Aorta (tissue), 5 donors: Measurements from ENCODE around the gene SLC6A9. TPM values are rescaled to one million over a fixed set of nuclear protein-coding genes. Genes with fewer than 3 reads are reported as not detected.

Experiments
- ATAC-seq: fragments of 200-7000 bp; cut with Tn5 transposase; one replicate; pipeline ENCODE4 v1.9.1; 2022; ENCODE audit warnings: moderate library complexity; ENCODE audit not compliant: low FRiP score
- DNase-seq, 2 donors: peaks; one replicate each; pipeline ENCODE4 v3.0.0-alpha.2; 2020
- H3K27ac ChIP-seq, 2 donors: one replicate each; pipeline ENCODE4 v1.5.1; 2013; ENCODE audit warnings: low read length in 2 of 2, mild to moderate bottlenecking in 2 of 2, moderate library complexity in 2 of 2, control low read depth in 1 of 2, inconsistent platforms in 1 of 2, low read depth in 1 of 2
- H3K27me3 ChIP-seq, 2 donors: one replicate each; pipeline ENCODE4 v1.6.1; 2013; ENCODE audit warnings: control low read depth in 1 of 2, low read length in 1 of 2, mild to moderate bottlenecking in 1 of 2, moderate library complexity in 1 of 2; ENCODE audit not compliant: insufficient read depth in 2 of 2, control insufficient read depth in 1 of 2
- H3K36me3 ChIP-seq, 2 donors: one replicate each; pipeline ENCODE4 v1.6.1; 2013; ENCODE audit warnings: control low read depth in 1 of 2, low read length in 1 of 2, mild to moderate bottlenecking in 1 of 2; ENCODE audit not compliant: insufficient read depth in 2 of 2, control insufficient read depth in 1 of 2
- H3K4me1 ChIP-seq, 2 donors: one replicate each; pipeline ENCODE4 v1.6.1; 2013; ENCODE audit warnings: low read length in 2 of 2, control low read depth in 1 of 2, mild to moderate bottlenecking in 1 of 2, moderate library complexity in 1 of 2; ENCODE audit not compliant: insufficient read depth in 2 of 2, control insufficient read depth in 1 of 2
- H3K4me3 ChIP-seq, 2 donors: one replicate each; pipeline ENCODE4 v1.5.1; 2013; ENCODE audit warnings: low read length in 2 of 2, control low read depth in 1 of 2, mild to moderate bottlenecking in 1 of 2
- H3K9me3 ChIP-seq: one replicate; pipeline ENCODE4 v1.6.1; 2013; ENCODE audit warnings: mild to moderate bottlenecking, low read length; ENCODE audit not compliant: control insufficient read depth
- WGBS, 2 donors: extraction: QIAGEN DNeasy Blood & Tissue Kit; methylation state at CpG; one replicate each; pipeline ENCODE4 v1.1.7; 2013; 5-methylcytosine and 5-hydroxymethylcytosine counted together
- intact Hi-C, 2 donors: fragments of 100-400 bp; cut with DNase I; formaldehyde crosslinking; loops; one replicate each; pipeline versions ENCODE4 v1.14.2 to v1.15.0; 2022
- polyA plus RNA-seq, 2 donors: library from polyadenylated mRNA; stranded (reverse); fragments of 200-250 nt; gene quantifications; one replicate each; pipeline ENCODE4 v1.2.3, GENCODE V29; 2013
- total RNA-seq, 2 donors: library from RNA; stranded (reverse); fragmentation: NEBNext Ultra II Directional; extraction: Animal tissue kit (Norgen Biotek cat#: 25700); gene quantifications; one replicate each; pipeline ENCODE4 v1.2.1, GENCODE V29; 2021
- donor health status: healthy with polysubstance abuse.
- donor health status: Bipolar disorder and iron deficiency.
- donor health status: DM: no; HTN: no; CAD: no.
- donor health status: DM: no; HTN: no; CAD: no.
- donor health status: DM: yes; HTN: yes; CAD: no.

Gene SLC6A9
- total and polyA plus RNA-seq, 4 donors: 1.3 to 18.9 (median 6.5) TPM

- Histone ChIP-seq H3K9me3 (no peaks in the 10 kb centered on the region), H3K36me3 (peaks cover 0 to 23% of the 10 kb centered on the region in 2 donors), H3K27me3 (no peaks in the 10 kb centered on the region), H3K4me1 (no peaks in the 10 kb centered on the region), H3K4me3 (no peak overlapping the region), H3K27ac (no peak overlapping the region)
- ATAC-seq: no peak
- intact Hi-C loops: no loop called here
- no peak for DNase-seq
- WGBS, 2 donors: 91 to 92% methylated on average over 8 of the region's 8 CpGs
Observed at GRCh38 chr1:43960798-43961197, 70.5 kb downstream of the SLC6A9 start.

DNA sequence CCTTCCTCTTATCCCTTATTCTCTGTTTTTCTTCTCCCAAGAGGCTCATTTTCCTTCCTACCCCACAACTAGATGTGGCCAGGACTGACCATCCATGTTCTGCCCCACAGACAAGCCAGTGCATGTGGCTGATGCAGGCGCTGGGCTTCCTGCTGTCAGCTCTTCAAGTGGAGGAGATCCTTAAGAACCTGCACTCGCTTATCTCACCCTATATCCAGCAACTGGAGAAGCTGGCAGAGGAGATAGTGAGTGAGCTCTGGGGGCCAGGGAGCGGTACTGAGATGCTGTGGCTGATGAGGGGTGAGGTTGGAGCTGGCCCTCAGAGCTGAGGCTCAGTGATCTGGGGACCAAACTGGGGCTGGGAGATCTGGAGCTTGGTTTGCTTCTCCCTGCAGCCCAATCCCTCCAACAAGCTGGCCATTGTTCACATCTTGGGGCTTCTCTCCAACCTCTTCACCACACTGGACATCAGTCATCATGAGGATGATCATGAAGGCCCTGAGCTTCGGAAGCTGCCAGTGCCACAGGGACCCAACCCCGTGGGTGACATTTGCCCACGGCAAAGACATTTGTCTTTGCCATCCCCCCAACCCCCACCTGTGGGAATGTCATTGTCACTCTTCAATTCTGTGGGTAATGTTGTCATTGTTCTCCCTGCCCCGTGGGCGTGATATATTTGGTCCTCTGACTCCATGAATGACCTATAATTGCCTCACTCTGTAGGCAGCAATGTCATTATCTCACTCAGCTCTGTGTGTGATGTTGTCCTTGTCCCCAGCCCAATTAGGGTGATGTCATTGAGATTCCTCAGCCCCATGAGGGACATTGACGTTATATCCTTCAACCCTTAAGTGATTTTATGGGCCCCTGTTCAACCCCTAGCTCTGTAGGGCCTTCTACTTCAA lies 72.7 kb downstream of the SLC6A9 start:
- no peak for ATAC-seq
- Histone ChIP-seq H3K27ac (no peak overlapping the region), H3K4me1 (no peaks in the 10 kb centered on the region), H3K36me3 (peaks cover 0 to 21% of the 10 kb centered on the region in 2 donors), H3K4me3 (no peak overlapping the region), H3K9me3 (no peaks in the 10 kb centered on the region), H3K27me3 (no peaks in the 10 kb centered on the region)
- no peak for DNase-seq
- intact Hi-C loops: no loop called here
- 79% methylated on average over 9 of the region's 9 CpGs for WGBS, 2 donors

DNA sequence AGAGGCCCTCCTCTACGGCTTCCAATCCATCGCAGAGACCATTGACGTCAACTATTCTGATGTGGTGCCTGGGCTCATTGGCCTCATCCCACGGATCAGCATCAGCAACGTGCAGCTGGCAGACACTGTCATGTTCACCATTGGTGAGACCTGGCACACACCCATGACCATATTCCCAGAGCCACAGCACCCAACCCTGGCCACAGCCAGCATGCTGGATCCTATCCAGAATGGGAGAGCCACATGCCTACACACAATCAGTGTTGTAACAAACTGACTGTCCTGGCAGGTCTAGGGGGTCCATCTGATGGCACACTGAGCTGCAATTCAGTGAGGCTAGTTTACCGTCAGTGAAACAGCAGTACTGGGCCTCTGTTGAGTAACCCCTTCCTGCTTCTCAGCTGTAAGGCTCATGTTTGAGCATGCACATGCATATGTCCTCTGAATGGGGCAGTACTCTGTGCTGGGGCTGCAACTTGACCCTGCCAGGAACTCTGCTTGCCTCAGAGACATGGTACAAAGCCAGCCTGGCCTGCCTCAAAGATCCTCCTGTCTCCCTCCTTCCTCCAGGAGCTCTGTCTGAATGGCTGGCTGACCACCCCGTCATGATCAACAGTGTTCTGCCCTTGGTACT lies 73.7 kb downstream of the SLC6A9 start:
- no peak overlapping the region for H3K4me3 ChIP-seq
- H3K9me3 ChIP-seq: no peaks in the 10 kb centered on the region
- ATAC-seq: no peak
- 83 to 85% methylated on average over 7 of the region's 7 CpGs for WGBS, 2 donors
- no peaks in the 10 kb centered on the region for H3K27me3 ChIP-seq
- H3K36me3 ChIP-seq: peaks cover 0 to 19% of the 10 kb centered on the region in 2 donors
- intact Hi-C loops: no loop called here
- H3K4me1 ChIP-seq: no peaks in the 10 kb centered on the region
- no peak for DNase-seq
- H3K27ac ChIP-seq: no peak overlapping the region

DNA sequence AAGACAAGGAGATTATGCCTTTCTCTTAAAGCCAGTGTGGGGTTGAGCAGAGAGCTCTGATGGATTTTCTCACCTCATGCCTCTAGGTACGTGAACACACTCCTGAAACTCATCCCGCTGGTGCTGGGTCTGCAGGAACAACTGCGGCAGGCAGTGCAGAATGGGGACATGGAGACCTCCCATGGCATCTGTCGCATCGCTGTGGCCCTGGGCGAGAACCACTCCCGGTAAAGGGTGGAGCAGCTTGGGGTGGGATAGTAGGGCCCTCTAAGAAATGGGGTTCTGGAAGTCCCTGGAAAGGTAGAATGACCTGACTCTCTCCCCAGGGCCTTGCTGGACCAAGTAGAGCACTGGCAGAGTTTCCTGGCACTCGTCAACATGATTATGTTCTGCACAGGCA lies 75.0 kb downstream of the SLC6A9 start:
- H3K36me3 ChIP-seq: peaks cover 0 to 19% of the 10 kb centered on the region in 2 donors
- H3K27ac ChIP-seq: no peak overlapping the region
- intact Hi-C loops: no loop called here
- H3K27me3 ChIP-seq: no peaks in the 10 kb centered on the region
- DNase-seq (no peak), ATAC-seq (no peak)
- no peaks in the 10 kb centered on the region for H3K4me1 ChIP-seq
- WGBS, 2 donors: 94 to 95% methylated on average over 8 of the region's 8 CpGs
- H3K4me3 ChIP-seq: no peak overlapping the region
- H3K9me3 ChIP-seq: no peaks in the 10 kb centered on the region

GRCh38 chr1:43954036-43954435 lies 77.2 kb downstream of the SLC6A9 start:
- DNase-seq (no peak), ATAC-seq (no peak)
- Histone ChIP-seq H3K27me3 (no peaks in the 10 kb centered on the region), H3K9me3 (no peaks in the 10 kb centered on the region), H3K4me1 (no peaks in the 10 kb centered on the region), H3K4me3 (no peak overlapping the region), H3K36me3 (peaks cover 0 to 13% of the 10 kb centered on the region in 2 donors), H3K27ac (no peak overlapping the region)
- intact Hi-C loops: no loop called here
- 95% methylated on average over 5 of the region's 5 CpGs for WGBS, 2 donors

GRCh38 chr1:43953361-43953760 lies 77.9 kb downstream of the SLC6A9 start:
- Histone ChIP-seq H3K27me3 (no peaks in the 10 kb centered on the region), H3K4me1 (no peaks in the 10 kb centered on the region), H3K36me3 (peaks cover 0 to 10% of the 10 kb centered on the region in 2 donors), H3K27ac (no peak overlapping the region), H3K4me3 (no peak overlapping the region), H3K9me3 (no peaks in the 10 kb centered on the region)
- intact Hi-C loops: no loop called here
- 81 to 83% methylated on average over 3 of the region's 3 CpGs for WGBS, 2 donors
- ATAC-seq (no peak), DNase-seq (no peak)

DNA sequence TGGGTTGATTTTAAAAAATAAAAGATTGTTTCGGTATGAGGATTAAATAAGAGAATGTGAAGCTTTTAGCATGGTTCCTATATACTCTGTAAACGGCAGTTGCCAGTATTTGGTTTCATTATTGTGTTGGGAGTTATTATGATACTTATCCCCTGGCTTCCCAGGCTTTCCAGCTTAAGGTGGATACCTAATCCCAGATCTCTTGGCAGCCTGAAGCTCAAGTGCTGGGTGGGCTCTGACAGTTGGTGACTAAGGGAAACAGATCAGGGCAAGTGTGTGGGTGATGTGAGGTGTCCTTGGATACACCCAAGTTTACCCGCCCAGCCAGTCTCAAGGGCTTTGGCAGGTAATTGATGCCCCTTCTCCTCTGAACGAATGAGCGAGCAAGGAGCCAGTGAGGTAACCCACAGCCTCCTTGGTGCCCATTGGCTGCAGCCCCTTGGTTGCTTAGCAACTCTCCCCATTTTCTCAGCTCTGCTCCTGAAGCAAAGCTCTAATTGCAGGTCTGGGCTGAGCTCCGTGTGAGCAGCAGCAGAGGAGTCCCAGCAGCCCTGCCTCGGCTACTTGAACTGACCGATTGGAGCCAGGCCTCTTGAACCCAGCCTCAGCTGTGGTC lies 78.4 kb downstream of the SLC6A9 start:
- Histone ChIP-seq H3K4me1 (no peaks in the 10 kb centered on the region), H3K4me3 (no peak overlapping the region), H3K27ac (no peak overlapping the region), H3K27me3 (no peaks in the 10 kb centered on the region), H3K9me3 (no peaks in the 10 kb centered on the region), H3K36me3 (peaks cover 0 to 8% of the 10 kb centered on the region in 2 donors)
- intact Hi-C loops: no loop called here
- 67% methylated on average over 8 of the region's 8 CpGs for WGBS, 2 donors
- ATAC-seq: no peak
- DNase-seq: peak in 1 of 2 donors; percentile 30

DNA sequence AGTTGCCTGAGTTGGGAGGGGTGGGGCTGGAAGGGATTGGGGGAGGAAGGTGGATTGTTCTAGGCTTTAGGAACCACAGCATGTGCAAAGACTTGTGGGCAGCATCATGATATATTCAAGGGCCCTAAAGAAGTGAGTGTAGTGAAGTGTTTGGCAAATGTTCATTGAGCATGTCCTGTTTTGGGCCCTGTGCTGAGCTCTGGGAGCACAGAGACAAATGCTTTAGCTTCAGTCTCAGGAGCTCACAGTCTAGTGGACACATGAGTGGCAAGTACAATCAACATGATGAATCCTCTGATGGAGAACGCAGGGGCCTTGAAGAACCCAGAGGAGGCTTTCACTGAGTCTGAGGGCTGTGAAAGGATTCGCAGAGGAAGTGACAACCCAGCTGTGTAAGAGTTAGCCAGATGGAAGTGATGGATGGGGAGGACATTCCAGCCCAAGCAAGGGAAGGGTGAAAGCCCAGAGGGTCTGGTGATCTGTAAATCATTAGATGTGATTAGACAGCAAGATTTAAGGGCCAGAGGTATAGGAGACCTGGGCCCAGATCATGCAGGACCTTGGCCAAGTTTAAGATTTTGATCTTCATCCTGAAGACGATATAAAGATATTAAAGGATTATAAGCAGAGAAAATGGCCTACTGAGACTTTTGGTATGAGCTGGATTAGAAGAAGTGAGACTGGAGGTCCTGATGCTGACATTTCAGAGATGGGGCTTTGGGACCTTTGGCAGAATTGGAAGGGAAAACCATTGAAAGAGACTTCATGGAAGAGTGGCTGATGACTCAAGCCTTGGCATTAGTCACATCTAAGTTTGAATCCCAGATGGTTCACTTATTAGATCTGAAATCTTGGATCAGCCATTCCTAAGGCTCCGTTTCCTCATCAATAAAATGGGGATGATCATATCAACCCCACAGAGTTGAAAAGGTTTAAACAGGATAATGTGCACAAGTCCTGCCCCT lies 80.0 kb downstream of the SLC6A9 start:
- DNase-seq: no peak
- Histone ChIP-seq H3K27me3 (no peaks in the 10 kb centered on the region), H3K27ac (no peak overlapping the region), H3K9me3 (no peaks in the 10 kb centered on the region), H3K4me3 (no peak overlapping the region), H3K36me3 (no peaks in the 10 kb centered on the region), H3K4me1 (no peaks in the 10 kb centered on the region)
- 87 to 88% methylated on average over 4 of the region's 4 CpGs for WGBS, 2 donors
- ATAC-seq: no peak
- intact Hi-C loops: no loop called here
